Uterus (tissue), 2 donors: ENCODE data around the gene FRAT2.

Experiments used
- CTCF ChIP-seq, 4 experiments: fragments of 200-600 bp in 2 of 4; fragments of 450-650 bp in 2 of 4; sonication (generic) in 2 of 4; IDR thresholded peaks; one replicate each; pipeline ENCODE4 v1.5.1; 2016 to 2019; ENCODE audit warnings: antibody characterized with exemption in 4 of 4, mild to moderate bottlenecking in 2 of 4, moderate library complexity in 1 of 4
- POLR2A ChIP-seq, 2 donors: fragments of 450-650 bp; IDR thresholded peaks; one replicate each; pipeline ENCODE4 v1.6.1; 2016; ENCODE audit warnings: antibody characterized with exemption in 2 of 2, mild to moderate bottlenecking in 1 of 2, moderate library complexity in 1 of 2

GRCh38 chr10:97307441-97307840 is 27.1 kb downstream of the FRAT2 start:
- TF ChIP-seq POLR2A (IDR thresholded peaks at IDR 0.05) (no peak), CTCF (IDR thresholded peaks at IDR 0.05) (no peak)
